ENCODE measurements around the gene MFGE8.

The MFGE8 gene

GRCh38 chr15:88858934-88859333 lies 54.2 kb downstream of the MFGE8 start:
- H3K27me3 ChIP-seq: no peaks in the 10 kb centered on the region
- no peak overlapping the region for H3K4me3 ChIP-seq (ENCODE audit: low read depth in 1 of 2, low read length in 1 of 2)

GRCh38 chr15:88852476-88852875 lies 60.7 kb downstream of the MFGE8 start:
- Histone ChIP-seq H3K27ac (no peak overlapping the region), H3K4me3 (ENCODE audit: low read depth in 1 of 2, low read length in 1 of 2) (no peak overlapping the region), H3K36me3 (no peaks in the 10 kb centered on the region), H3K4me1 (ENCODE audit: control insufficient read depth in 1 of 2, insufficient read depth in 1 of 2, low read depth in 1 of 2, low read length in 1 of 2) (no peaks in the 10 kb centered on the region), H3K27me3 (peaks cover 4% of the 10 kb centered on the region), H3K9me3 (no peaks in the 10 kb centered on the region)
- TF ChIP-seq CTCF (IDR thresholded peaks at IDR 0.05): no peak

More at GRCh38 chr15:88858934-88859333, 54.2 kb downstream of the MFGE8 start:
- Histone ChIP-seq H3K4me1 (ENCODE audit: control insufficient read depth in 1 of 2, insufficient read depth in 1 of 2, low read depth in 1 of 2, low read length in 1 of 2) (no peaks in the 10 kb centered on the region), H3K27ac (no peak overlapping the region), H3K36me3 (no peaks in the 10 kb centered on the region), H3K9me3 (no peaks in the 10 kb centered on the region)
- TF ChIP-seq CTCF (IDR thresholded peaks at IDR 0.05): no peak

- Histone ChIP-seq H3K9me3 (no peaks in the 10 kb centered on the region), H3K4me1 (ENCODE audit: control insufficient read depth in 1 of 2, insufficient read depth in 1 of 2, low read depth in 1 of 2, low read length in 1 of 2) (no peaks in the 10 kb centered on the region), H3K4me3 (ENCODE audit: low read depth in 1 of 2, low read length in 1 of 2) (no peak overlapping the region), H3K36me3 (no peaks in the 10 kb centered on the region), H3K27ac (no peak overlapping the region), H3K27me3 (peaks cover 4% of the 10 kb centered on the region)
- TF ChIP-seq CTCF (IDR thresholded peaks at IDR 0.05): no peak
Measured at GRCh38 chr15:88849376-88850072, 63.7 kb downstream of the MFGE8 start.

All from neutrophil (primary cell).